ENCODE results near the gene ATP8A2.
"Not testable (repeated sequence)": the region's sequence is repeated elsewhere in the genome, so short reads cannot be mapped to it uniquely, and the experiment has no call there.

ATP8A2 gene

GRCh38 chr13:25771641-25772478 lies 400.1 kb downstream of the ATP8A2 start:
- no peak overlapping the region for H3K27ac ChIP-seq
- TF ChIP-seq CTCF (IDR thresholded peaks at IDR 0.05) (no peak), ZFX (IDR thresholded peaks at IDR 0.05; ENCODE audit: borderline replicate concordance) (no peak)

- H3K27ac ChIP-seq, result not testable (repeated sequence)
These were observed 400.8 kb downstream of the ATP8A2 start for GRCh38 chr13:25772534-25772933.

- not testable (repeated sequence) for H3K27ac ChIP-seq
These were observed 402.3 kb downstream of the ATP8A2 start for GRCh38 chr13:25774056-25774455.

DNA sequence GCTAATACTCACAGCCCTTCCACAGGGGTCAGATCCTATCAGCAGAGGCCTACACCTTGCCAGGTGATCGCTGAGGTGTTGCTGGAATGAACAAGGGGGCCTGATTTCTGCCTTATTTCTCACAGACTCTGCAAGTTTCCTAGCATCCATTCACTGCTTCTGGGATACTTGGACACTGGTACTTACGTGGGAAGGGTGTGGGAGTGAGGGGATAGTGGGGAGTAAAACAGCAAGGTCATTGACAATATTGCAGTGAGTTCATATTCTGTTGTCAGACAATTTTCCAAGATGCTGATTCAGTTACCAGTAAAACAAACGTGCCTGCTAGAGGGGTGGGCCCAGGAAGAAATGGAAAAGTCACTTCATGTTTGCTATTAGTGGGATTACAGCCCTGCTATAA lies 403.5 kb downstream of the ATP8A2 start:
- no peak overlapping the region for H3K27ac ChIP-seq
- TF ChIP-seq CTCF (IDR thresholded peaks at IDR 0.05) (no peak), ZFX (IDR thresholded peaks at IDR 0.05; ENCODE audit: borderline replicate concordance) (no peak)

GRCh38 chr13:25775986-25776385 lies 404.2 kb downstream of the ATP8A2 start:
- TF ChIP-seq CTCF (IDR thresholded peaks at IDR 0.05), result no peak
- no peak for TF ChIP-seq ZFX (IDR thresholded peaks at IDR 0.05; ENCODE audit: borderline replicate concordance)
- H3K27ac ChIP-seq, result no peak overlapping the region

DNA sequence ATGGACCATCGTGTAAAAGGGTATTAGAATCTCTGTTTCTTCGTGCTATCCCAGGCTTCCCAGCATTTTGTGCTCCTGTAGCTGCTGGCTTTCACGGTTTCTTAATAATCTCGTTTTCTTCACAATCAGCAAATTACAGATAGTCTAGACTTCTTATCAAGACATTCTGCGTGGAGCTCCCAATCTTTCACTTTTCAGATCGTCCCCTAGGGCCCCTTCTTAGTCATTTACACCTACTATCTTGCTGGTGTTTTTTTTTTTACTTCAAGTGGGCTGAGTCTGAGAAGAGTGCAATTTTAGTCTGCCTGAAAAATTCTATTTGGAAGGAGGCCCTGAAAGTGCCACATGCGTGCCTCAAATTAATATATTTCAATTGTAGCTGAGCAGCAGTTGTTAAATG lies 404.9 kb downstream of the ATP8A2 start:
- TF ChIP-seq ZFX (IDR thresholded peaks at IDR 0.05; ENCODE audit: borderline replicate concordance) (no peak), CTCF (IDR thresholded peaks at IDR 0.05) (no peak)
- no peak overlapping the region for H3K27ac ChIP-seq

DNA sequence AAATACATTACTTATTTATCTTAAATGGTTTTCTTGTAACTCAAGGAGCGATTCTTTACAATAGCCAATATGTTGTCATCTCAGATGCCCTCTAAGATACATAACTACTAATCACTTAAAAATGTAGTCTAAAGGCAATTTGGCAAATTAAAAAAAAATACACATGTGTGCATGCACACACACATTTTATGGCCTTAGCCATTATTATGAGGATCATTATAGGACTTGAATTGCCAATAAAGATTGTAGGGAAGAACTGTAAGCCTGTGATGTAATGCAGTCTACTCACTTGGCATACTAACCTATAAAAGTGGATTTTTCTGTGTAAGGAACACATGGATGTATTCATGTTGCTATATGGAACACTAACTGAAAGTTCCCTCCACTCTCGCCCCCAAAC lies 405.7 kb downstream of the ATP8A2 start:
- TF ChIP-seq CTCF (IDR thresholded peaks at IDR 0.05) (no peak), ZFX (IDR thresholded peaks at IDR 0.05; ENCODE audit: borderline replicate concordance) (no peak)

GRCh38 chr13:25778365-25778764 lies 406.6 kb downstream of the ATP8A2 start:
- no peak for TF ChIP-seq CTCF (IDR thresholded peaks at IDR 0.05)
- no peak for TF ChIP-seq ZFX (IDR thresholded peaks at IDR 0.05; ENCODE audit: borderline replicate concordance)
- no peak overlapping the region for H3K27ac ChIP-seq

More for the DNA sequence above, 405.7 kb downstream of the ATP8A2 start:
- no peak overlapping the region for H3K27ac ChIP-seq

Data from 22Rv1 (cell line).